Activated effector memory CD4-positive, alpha-beta T cell treated with anti-CD3 and anti-CD28 coated beads, Interleukin-2, amount 50 U/mL, for 16 hours (primary cell): Measurements from ENCODE around the gene MKI67.
A peak's percentile ranks its signal among the peaks of the same experiment; 100 is the strongest.
"Not testable (repeated sequence)": the region's sequence is repeated elsewhere in the genome, so short reads cannot be mapped to it uniquely, and the experiment has no call there.

Source experiments
- DNase-seq: peaks from one replicate; pipeline ENCODE4 v3.0.0-alpha.2; 2020

Gene MKI67

GRCh38 chr10:128102480-128103228 is 23.6 kb downstream of the MKI67 start:
- DNase-seq: no peak

GRCh38 chr10:128101901-128102300 is 24.3 kb downstream of the MKI67 start:
- DNase-seq: no peak

GRCh38 chr10:128099901-128100300 is 26.3 kb downstream of the MKI67 start:
- no peak for DNase-seq

GRCh38 chr10:128098631-128099030 is 27.6 kb downstream of the MKI67 start:
- DNase-seq: no peak

- DNase-seq: no peak
Observed at GRCh38 chr10:128097783-128098182, 28.4 kb downstream of the MKI67 start.

GRCh38 chr10:128096486-128097199 is 29.6 kb downstream of the MKI67 start:
- no peak for DNase-seq

- DNase-seq: no peak
Observed at GRCh38 chr10:128095753-128096469, 30.3 kb downstream of the MKI67 start.

- DNase-seq: peak; percentile 78
Observed at GRCh38 chr10:128095027-128095752, 31.0 kb downstream of the MKI67 start.

GRCh38 chr10:128094596-128094995 is 31.6 kb downstream of the MKI67 start:
- DNase-seq: not testable (repeated sequence)

GRCh38 chr10:128092454-128092853 is 33.8 kb downstream of the MKI67 start:
- DNase-seq: no peak

GRCh38 chr10:128091636-128092210 is 34.5 kb downstream of the MKI67 start:
- DNase-seq: no peak

GRCh38 chr10:128087884-128088709 is 38.1 kb downstream of the MKI67 start:
- DNase-seq: no peak

- DNase-seq: no peak
Observed at GRCh38 chr10:128087146-128087883, 38.9 kb downstream of the MKI67 start.

GRCh38 chr10:128086003-128086863 is 40.0 kb downstream of the MKI67 start:
- no peak for DNase-seq

GRCh38 chr10:128084991-128085390 is 41.2 kb downstream of the MKI67 start:
- no peak for DNase-seq

- DNase-seq: no peak
Observed at GRCh38 chr10:128084364-128084763, 41.9 kb downstream of the MKI67 start.

- DNase-seq: no peak
Observed at GRCh38 chr10:128083191-128083895, 42.9 kb downstream of the MKI67 start.

GRCh38 chr10:128081720-128082119 is 44.5 kb downstream of the MKI67 start:
- DNase-seq: no peak

GRCh38 chr10:128081222-128081621 is 45.0 kb downstream of the MKI67 start:
- DNase-seq: no peak
